HEK293 (cell line): Measurements from ENCODE around the gene EIF2B2.

ENCODE experiments used
- PRDM10 ChIP-seq: fragments of 450-650 bp; formaldehyde crosslinking; IDR thresholded peaks from 2 replicates; pipeline ENCODE4 v1.5.1; 2016; ENCODE audit warnings: missing biosample characterization, missing genetic modification characterization
- SALL2 ChIP-seq: fragments of 450-650 bp; formaldehyde crosslinking; IDR thresholded peaks from 2 replicates; pipeline ENCODE4 v1.5.0; 2017; ENCODE audit warnings: missing biosample characterization, mild to moderate bottlenecking, missing genetic modification characterization, borderline replicate concordance
- YY1 ChIP-seq: fragments of 450-650 bp; formaldehyde crosslinking; IDR thresholded peaks from 2 replicates; pipeline ENCODE4 v1.5.1; 2018; ENCODE audit warnings: missing biosample characterization, missing genetic modification characterization
- ZBTB7A ChIP-seq: fragments of 450-650 bp; formaldehyde crosslinking; IDR thresholded peaks from 2 replicates; pipeline ENCODE4 v1.5.1; 2016; ENCODE audit warnings: low read depth, missing biosample characterization, missing genetic modification characterization
- ZNF121 ChIP-seq: fragments of 450-650 bp; formaldehyde crosslinking; IDR thresholded peaks from 2 replicates; pipeline ENCODE4 v1.5.1; 2016; ENCODE audit warnings: missing biosample characterization, missing genetic modification characterization
- ZNF138 ChIP-seq: fragments of 450-650 bp; formaldehyde crosslinking; IDR thresholded peaks from 2 replicates; pipeline ENCODE4 v1.5.1; 2016; ENCODE audit warnings: missing biosample characterization, missing genetic modification characterization, borderline replicate concordance
- ZNF24 ChIP-seq: fragments of 450-650 bp; formaldehyde crosslinking; IDR thresholded peaks from 2 replicates; pipeline ENCODE4 v1.5.1; 2016; ENCODE audit warnings: missing biosample characterization, missing genetic modification characterization
- ZNF280D ChIP-seq: fragments of 450-650 bp; formaldehyde crosslinking; IDR thresholded peaks from 2 replicates; pipeline ENCODE4 v1.5.1; 2016; ENCODE audit warnings: missing biosample characterization, missing genetic modification characterization
- ZNF792 ChIP-seq: fragments of 450-650 bp; formaldehyde crosslinking; IDR thresholded peaks from 2 replicates; pipeline ENCODE4 v1.5.1; 2016; ENCODE audit warnings: missing biosample characterization, missing genetic modification characterization
- TF ChIP-seq, protein P1 (sequence below): fragments of 450-650 bp; formaldehyde crosslinking; IDR thresholded peaks from 2 replicates; pipeline ENCODE4 v1.5.1; 2016; ENCODE audit warnings: missing biosample characterization, missing genetic modification characterization

- TF ChIP-seq ZBTB7A (tag by site-specific recombination) (no peak), ZNF24 (tag by site-specific recombination) (no peak), PRDM10 (tag by site-specific recombination) (no peak), YY1 (tag by site-specific recombination) (no peak), ZNF138 (tag by site-specific recombination) (no peak), ZNF280D (tag by site-specific recombination) (no peak), ZNF121 (tag by site-specific recombination) (no peak), ZNF792 (no peak), SALL2 (tag by site-specific recombination) (no peak)
- TF ChIP-seq, protein P1, sequence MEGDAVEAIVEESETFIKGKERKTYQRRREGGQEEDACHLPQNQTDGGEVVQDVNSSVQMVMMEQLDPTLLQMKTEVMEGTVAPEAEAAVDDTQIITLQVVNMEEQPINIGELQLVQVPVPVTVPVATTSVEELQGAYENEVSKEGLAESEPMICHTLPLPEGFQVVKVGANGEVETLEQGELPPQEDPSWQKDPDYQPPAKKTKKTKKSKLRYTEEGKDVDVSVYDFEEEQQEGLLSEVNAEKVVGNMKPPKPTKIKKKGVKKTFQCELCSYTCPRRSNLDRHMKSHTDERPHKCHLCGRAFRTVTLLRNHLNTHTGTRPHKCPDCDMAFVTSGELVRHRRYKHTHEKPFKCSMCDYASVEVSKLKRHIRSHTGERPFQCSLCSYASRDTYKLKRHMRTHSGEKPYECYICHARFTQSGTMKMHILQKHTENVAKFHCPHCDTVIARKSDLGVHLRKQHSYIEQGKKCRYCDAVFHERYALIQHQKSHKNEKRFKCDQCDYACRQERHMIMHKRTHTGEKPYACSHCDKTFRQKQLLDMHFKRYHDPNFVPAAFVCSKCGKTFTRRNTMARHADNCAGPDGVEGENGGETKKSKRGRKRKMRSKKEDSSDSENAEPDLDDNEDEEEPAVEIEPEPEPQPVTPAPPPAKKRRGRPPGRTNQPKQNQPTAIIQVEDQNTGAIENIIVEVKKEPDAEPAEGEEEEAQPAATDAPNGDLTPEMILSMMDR (tag by site-specific recombination): no peak
Observed at GRCh38 chr14:75042035-75042434, 39.3 kb downstream of the EIF2B2 start.
